NCI-H2029 (cell line): ENCODE results near the gene ANTXR2.
"Not testable (repeated sequence)": the region's sequence is repeated elsewhere in the genome, so short reads cannot be mapped to it uniquely, and the experiment has no call there.

Experiments used
- DNase-seq: peaks from one replicate; lab custom pipeline; 2025; lab: John Stamatoyannopoulos, UW

ANTXR2 gene

GRCh38 chr4:79915246-79915645, 157.8 kb downstream of the ANTXR2 start:
- DNase-seq = no peak

DNA sequence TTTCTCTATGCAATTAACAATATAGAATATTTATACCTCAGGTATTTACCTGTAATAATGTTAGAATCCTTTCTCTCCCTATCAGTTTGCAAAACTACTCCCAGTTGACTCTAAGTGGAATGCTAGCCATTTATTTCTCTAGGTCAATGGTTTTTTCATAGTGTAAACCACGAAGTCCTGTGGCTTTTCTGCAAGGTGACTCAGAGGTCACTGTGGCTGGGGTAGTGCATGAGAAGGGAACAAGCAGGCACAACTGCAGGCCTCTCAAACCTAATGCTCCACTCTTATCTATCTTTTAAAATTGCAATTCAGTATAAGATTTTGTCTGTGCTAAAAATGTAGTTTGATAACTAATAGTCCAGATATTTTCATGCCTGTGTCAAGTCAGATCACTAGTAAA, 159.4 kb downstream of the ANTXR2 start:
- no peak for DNase-seq

GRCh38 chr4:79907001-79907400, 166.0 kb downstream of the ANTXR2 start:
- DNase-seq = no peak

DNA sequence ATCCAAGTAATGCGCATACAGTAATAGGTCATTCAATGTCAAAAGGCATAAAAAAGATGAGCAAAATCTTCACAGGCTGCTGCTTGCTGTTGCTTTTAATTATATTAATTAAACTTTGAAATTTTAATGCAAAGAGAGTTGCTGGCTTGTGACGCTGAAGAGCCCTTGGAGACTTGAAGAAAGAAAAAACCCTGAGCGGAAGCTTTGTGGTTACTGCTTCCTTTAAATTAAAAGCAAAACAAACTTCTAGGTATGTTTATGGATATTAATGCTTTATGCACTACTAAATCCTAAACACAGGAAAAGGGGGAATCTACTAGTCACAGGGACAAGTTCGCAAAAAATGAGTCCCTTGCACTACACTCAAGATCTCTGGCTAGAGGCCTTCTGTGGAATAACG, 166.7 kb downstream of the ANTXR2 start:
- no peak for DNase-seq

DNA sequence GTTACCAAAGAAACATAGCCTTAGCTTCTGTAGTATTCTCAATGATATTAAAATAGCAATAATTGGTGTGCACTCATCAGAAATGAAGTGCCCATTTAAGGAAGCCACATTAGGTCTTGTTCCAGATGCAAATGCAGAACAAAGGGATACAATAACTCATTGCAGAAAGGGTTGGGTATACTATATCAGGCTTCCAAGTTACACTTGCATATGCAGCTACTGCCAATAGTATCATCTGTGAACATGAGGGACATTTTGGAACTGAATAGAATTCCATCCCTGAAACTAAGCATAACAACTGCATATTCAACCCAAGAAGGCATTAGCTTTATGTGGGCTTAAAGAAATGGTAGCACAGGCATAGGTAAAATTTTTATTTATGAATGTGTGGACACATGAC, 167.8 kb downstream of the ANTXR2 start:
- DNase-seq = no peak

DNA sequence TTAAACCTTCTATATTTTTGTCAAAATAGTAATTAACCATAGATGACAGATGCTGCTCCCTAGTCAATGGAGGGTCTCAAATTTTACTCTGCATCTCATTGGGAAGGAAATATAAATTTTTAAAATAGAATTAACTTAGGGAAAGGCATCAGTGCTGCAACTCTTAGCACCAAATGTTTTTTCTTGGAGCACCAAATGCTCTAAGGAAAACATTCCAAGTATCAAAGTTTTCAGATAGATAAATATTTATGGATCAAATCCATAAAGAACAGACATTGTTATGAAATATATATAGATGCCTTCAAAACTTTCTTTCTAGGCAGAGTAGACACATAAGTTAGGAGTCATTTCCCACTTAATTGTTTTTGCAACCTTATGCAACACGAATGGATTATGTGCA, 168.7 kb downstream of the ANTXR2 start:
- no peak for DNase-seq

- DNase-seq = no peak
These were observed 172.8 kb downstream of the ANTXR2 start for GRCh38 chr4:79900182-79900581.

- DNase-seq = no peak
These were observed 173.5 kb downstream of the ANTXR2 start for GRCh38 chr4:79899481-79899880.

GRCh38 chr4:79898055-79898454, 175.0 kb downstream of the ANTXR2 start:
- DNase-seq = no peak

DNA sequence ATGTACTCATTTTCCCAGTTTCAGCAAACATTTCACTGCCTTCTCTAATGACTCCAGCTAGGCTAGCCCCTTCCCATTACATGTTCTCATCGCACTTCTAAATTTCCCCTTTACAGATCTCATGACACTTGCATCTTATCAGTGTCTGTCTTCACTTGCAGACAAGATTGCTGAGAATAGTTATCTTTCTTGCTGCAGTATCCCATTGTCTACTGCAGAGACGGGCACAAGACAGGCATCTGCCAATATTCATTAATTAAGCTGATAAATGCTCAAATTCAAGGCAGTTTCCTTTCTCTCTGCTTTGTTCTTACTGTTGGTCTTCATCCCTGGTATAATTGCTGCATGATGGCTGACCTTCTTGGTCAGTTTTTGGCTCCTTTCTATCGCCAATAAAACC, 175.9 kb downstream of the ANTXR2 start:
- DNase-seq = no peak

DNA sequence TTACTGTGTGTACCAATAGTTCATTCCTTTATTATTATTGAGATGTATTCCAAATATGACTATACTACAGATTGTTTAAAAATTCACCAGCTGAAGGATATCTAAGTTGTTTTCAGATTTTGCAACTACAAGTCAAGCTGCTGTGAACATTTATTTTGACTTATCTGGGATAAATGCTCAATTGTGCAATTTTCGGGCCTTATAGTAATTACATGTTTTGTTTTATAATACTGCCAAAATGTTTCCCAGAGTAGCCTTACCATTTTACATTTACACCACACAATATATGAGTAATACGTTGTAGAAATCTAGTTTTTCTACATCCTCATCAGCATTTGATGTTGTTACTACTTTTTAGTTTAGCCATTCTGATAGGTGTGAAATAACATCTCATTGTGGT, 179.6 kb downstream of the ANTXR2 start:
- DNase-seq = no peak

DNA sequence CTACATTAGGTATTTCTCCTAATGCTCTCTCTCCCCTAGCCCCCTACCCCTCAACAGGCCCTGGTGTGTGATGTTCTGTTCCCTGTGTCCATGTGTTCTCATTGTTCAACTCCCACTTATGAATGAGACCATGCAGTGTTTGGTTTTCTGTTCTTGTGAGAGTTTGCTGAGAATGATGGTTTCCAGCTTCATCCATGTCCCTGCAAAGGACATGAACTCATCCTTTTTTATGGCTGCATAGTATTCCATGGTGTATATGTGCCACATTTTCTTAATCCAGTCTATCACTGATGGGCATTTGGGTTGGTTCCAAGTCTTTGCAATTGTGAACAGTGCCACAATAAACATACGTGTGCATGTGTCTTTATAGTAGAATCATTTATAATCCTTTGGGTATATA, 184.0 kb downstream of the ANTXR2 start:
- DNase-seq = not testable (repeated sequence)

GRCh38 chr4:79886557-79886956, 186.5 kb downstream of the ANTXR2 start:
- no peak for DNase-seq

DNA sequence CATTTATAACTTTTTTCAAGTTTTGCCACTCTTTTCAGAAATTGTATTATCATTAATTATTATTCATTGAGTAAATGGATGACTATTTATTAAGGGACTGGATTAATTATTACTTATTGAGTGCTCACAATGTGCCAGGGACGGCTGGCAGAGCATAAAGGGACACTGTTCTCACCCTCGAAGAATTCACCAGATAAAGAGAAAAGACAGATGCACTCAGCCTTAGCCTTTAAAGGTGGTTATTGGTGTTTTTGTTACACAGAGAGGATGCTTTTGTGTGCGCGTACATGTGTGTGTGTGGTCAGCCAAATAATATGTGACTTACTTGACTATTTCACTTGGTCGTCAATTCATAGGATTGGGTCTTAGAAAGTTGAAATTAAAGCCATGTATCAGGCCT, 187.0 kb downstream of the ANTXR2 start:
- no peak for DNase-seq

- no peak for DNase-seq
These were observed 189.7 kb downstream of the ANTXR2 start for GRCh38 chr4:79883290-79883689.

- DNase-seq = no peak
These were observed 190.2 kb downstream of the ANTXR2 start for GRCh38 chr4:79882806-79883205.

GRCh38 chr4:79881407-79881806, 191.6 kb downstream of the ANTXR2 start:
- no peak for DNase-seq

DNA sequence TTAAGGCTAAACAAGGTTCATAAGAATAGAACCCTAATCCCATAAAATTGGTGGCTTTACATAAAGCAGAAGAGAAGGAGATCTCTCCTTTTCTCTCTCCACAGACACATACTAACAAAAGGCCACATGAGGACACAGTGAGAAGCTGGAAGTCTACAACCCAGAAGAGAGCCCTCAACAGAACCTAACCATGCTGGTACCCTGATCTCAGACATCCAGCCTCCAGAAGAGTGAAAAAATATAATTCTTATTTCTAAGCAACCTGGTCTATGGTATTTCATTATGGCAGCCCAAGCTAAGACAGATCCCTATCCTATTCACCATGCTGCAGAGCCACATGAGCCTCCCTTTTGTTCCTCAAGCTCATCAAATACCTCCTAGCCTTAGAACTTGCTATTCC, 195.5 kb downstream of the ANTXR2 start:
- DNase-seq = no peak

GRCh38 chr4:79875344-79875899, 197.6 kb downstream of the ANTXR2 start:
- DNase-seq = no peak

GRCh38 chr4:79874197-79874596, 198.8 kb downstream of the ANTXR2 start:
- no peak for DNase-seq

DNA sequence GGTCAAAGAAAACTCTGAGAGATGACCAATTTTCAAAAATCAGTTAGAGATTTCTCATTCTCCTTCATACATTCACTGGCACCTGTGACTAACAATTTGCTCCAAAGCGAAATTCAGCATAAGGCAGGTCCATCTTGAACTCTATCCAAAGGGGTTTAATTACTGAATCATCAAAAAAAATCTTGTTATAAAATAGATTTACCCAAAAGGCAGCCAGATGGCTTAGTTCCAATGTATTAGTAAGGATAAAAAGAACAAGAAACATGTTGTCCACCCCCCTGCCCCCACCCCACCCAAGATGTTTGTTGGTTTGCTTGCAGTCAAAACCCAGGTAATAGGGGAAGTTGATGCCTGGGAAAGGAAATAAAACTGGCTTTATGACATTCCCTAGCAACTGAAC, 200.3 kb downstream of the ANTXR2 start:
- DNase-seq = no peak

- no peak for DNase-seq
These were observed 201.1 kb downstream of the ANTXR2 start for GRCh38 chr4:79871961-79872360.

GRCh38 chr4:79869597-79870237, 203.3 kb downstream of the ANTXR2 start:
- no peak for DNase-seq

DNA sequence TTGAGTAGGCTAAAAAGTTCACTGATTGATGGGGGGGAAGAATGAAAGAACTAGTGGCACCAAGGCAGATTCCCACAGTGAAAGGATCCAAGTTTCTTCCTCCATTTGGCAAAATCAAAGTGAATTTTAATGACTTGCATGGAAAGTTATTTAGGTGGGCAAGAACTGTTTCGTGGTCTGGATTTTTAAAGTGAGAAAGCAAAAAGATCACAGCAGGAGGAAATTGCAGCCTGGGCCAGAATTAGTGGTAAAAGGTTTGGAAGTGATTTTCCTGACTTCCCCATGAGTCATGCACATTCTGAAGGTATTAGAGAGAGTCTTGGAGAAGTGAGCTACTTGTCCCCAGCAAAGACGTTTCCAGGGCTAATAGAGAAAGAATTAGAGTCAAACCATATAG, 207.8 kb downstream of the ANTXR2 start:
- no peak for DNase-seq
